Breast epithelium (tissue), 3 donors: ENCODE measurements around the gene C1QTNF5.

Experiments
- CTCF ChIP-seq, 3 donors: fragments of 450-650 bp; IDR thresholded peaks; one replicate each; pipeline ENCODE4 v1.5.1; 2016 to 2017; ENCODE audit warnings: antibody characterized with exemption in 3 of 3, mild to moderate bottlenecking in 3 of 3, moderate library complexity in 3 of 3
- POLR2A ChIP-seq: fragments of 450-650 bp; IDR thresholded peaks from one replicate; pipeline ENCODE4 v1.6.1; 2016; ENCODE audit warnings: antibody characterized with exemption, mild to moderate bottlenecking, moderate library complexity
- POLR2AphosphoS5 ChIP-seq, 3 donors: sonication (generic); formaldehyde crosslinking; IDR thresholded peaks; one replicate each; pipeline ENCODE4 v1.6.1; 2017; ENCODE audit warnings: antibody characterized with exemption in 3 of 3

- TF ChIP-seq POLR2AphosphoS5 (IDR thresholded peaks at IDR 0.05) (no peak), CTCF (IDR thresholded peaks at IDR 0.05) (no peak), POLR2A (no peak)
Measured at GRCh38 chr11:119293461-119293860, 47.2 kb downstream of the C1QTNF5 start.
